HepG2 (cell line): ENCODE results near the gene SLC25A22. TPM values are rescaled to one million over a fixed set of nuclear protein-coding genes. Genes with fewer than 3 reads are reported as not detected.
A peak's percentile ranks its signal among the peaks of the same experiment; 100 is the strongest.

ENCODE experiments used
- AGO1 ChIP-seq: fragments of 200-400 bp; formaldehyde crosslinking; IDR thresholded peaks from 2 replicates; pipeline ENCODE4 v1.6.1; 2017; ENCODE audit warnings: mild to moderate bottlenecking, low read depth, low read length, moderate library complexity; ENCODE audit not compliant: poor library complexity, severe bottlenecking
- BORCS8-MEF2B ChIP-seq: sonication (generic); formaldehyde crosslinking; IDR thresholded peaks from 2 replicates; pipeline ENCODE4 v1.8.0; 2022; ENCODE audit warnings: mild to moderate bottlenecking, missing genetic modification reagents
- E2F1 ChIP-seq: sonication (generic); formaldehyde crosslinking; IDR thresholded peaks from 2 replicates; pipeline ENCODE4 v1.5.0; 2020; ENCODE audit warnings: missing genetic modification reagents
- ETS1 ChIP-seq: sonication (generic); formaldehyde crosslinking; IDR thresholded peaks from 2 replicates; pipeline ENCODE4 v1.4.0; 2020; ENCODE audit warnings: missing genetic modification reagents
- FOXK1 ChIP-seq: sonication (generic); formaldehyde crosslinking; IDR thresholded peaks from 2 replicates; pipeline ENCODE4 v1.4.0; 2020; ENCODE audit warnings: low read depth, missing genetic modification reagents, borderline replicate concordance
- GLI4 ChIP-seq: sonication (generic); formaldehyde crosslinking; IDR thresholded peaks from 2 replicates; pipeline ENCODE4 v1.5.1; 2020; ENCODE audit warnings: missing genetic modification reagents, mild to moderate bottlenecking, moderate library complexity, borderline replicate concordance
- HNRNPL ChIP-seq: fragments of 200-400 bp; formaldehyde crosslinking; IDR thresholded peaks from 2 replicates; pipeline ENCODE4 v1.6.1; 2017; ENCODE audit warnings: mild to moderate bottlenecking, low read depth, low read length
- KDM5A ChIP-seq: fragments of 200-600 bp; sonication (generic); IDR thresholded peaks from 2 replicates; pipeline ENCODE4 v1.7.0; 2018; ENCODE audit warnings: antibody characterized with exemption, mild to moderate bottlenecking, low read length, borderline replicate concordance
- MXD4 ChIP-seq: IDR thresholded peaks from 2 replicates; pipeline ENCODE4 v1.6.1; 2016; ENCODE audit warnings: mild to moderate bottlenecking, missing biosample characterization, missing genetic modification reagents
- NFYC ChIP-seq: IDR thresholded peaks from 2 replicates; pipeline ENCODE4 v1.6.1; 2016; ENCODE audit warnings: missing genetic modification reagents, missing compliant biosample characterization
- PHB2 ChIP-seq: fragments of 450-650 bp; IDR thresholded peaks from 2 replicates; pipeline ENCODE4 v1.6.1; 2018; ENCODE audit not compliant: partially characterized antibody
- SALL1 ChIP-seq: sonication (generic); formaldehyde crosslinking; IDR thresholded peaks from 2 replicates; pipeline ENCODE4 v1.8.0; 2022; ENCODE audit warnings: mild to moderate bottlenecking, missing genetic modification reagents
- SMC3 ChIP-seq: IDR thresholded peaks from 2 replicates; pipeline ENCODE4 v1.6.1; 2011; ENCODE audit warnings: low read length, improper control_type of control experiment
- ZGPAT ChIP-seq: IDR thresholded peaks from 2 replicates; pipeline ENCODE4 v1.6.1; 2016; ENCODE audit warnings: mild to moderate bottlenecking
- ZKSCAN8 ChIP-seq: IDR thresholded peaks from 2 replicates; pipeline ENCODE4 v1.6.1; 2016; ENCODE audit warnings: borderline replicate concordance, missing genetic modification reagents, missing compliant biosample characterization
- ZNF274 ChIP-seq: sonication (generic); formaldehyde crosslinking; IDR thresholded peaks from 2 replicates; pipeline ENCODE4 v1.5.1; 2020; ENCODE audit warnings: mild to moderate bottlenecking, missing genetic modification reagents
- ZNF3 ChIP-seq: IDR thresholded peaks from 2 replicates; pipeline ENCODE4 v1.7.0; 2017; ENCODE audit warnings: inconsistent platforms
- ZNF44 ChIP-seq: sonication (generic); formaldehyde crosslinking; IDR thresholded peaks from 2 replicates; pipeline ENCODE4 v1.5.1; 2020; ENCODE audit warnings: mild to moderate bottlenecking, missing genetic modification reagents
- ZNF513 ChIP-seq: sonication (generic); formaldehyde crosslinking; conservative IDR thresholded peaks from 2 replicates; pipeline ENCODE4 v1.5.0; 2020; ENCODE audit warnings: missing genetic modification reagents
- ZNF589 ChIP-seq: sonication (generic); formaldehyde crosslinking; conservative IDR thresholded peaks from 2 replicates; pipeline ENCODE4 v1.8.0; 2022; ENCODE audit warnings: mild to moderate bottlenecking, moderate library complexity, missing genetic modification reagents
- ZNF749 ChIP-seq: sonication (generic); formaldehyde crosslinking; IDR thresholded peaks from 2 replicates; pipeline ENCODE4 v1.8.0; 2022; ENCODE audit warnings: mild to moderate bottlenecking, missing genetic modification reagents, moderate library complexity, borderline replicate concordance
- ZNF773 ChIP-seq: sonication (generic); formaldehyde crosslinking; IDR thresholded peaks from 2 replicates; pipeline ENCODE4 v1.4.0; 2020; ENCODE audit warnings: missing genetic modification reagents, borderline replicate concordance
- ZNF879 ChIP-seq: sonication (generic); formaldehyde crosslinking; IDR thresholded peaks from 2 replicates; pipeline ENCODE4 v1.8.1; 2023; ENCODE audit warnings: missing genetic modification reagents
- polyA plus RNA-seq, 8 experiments: library from polyadenylated mRNA; depleted of rRNA in 3 of 8; stranded (reverse) in 7 of 8; unstranded in 1 of 8; fragments of >200 nt; fragmentation: Illumina TruSeq in 4 of 8; extraction: Trizol in 4 of 8; gene quantifications; 2 replicates each; pipeline versions ENCODE4 v1.2.1 to v1.2.3, GENCODE V29; 2011 to 2016; ENCODE audit warnings: low read depth in 4 of 8, missing spikeins in 1 of 8, mixed read lengths in 1 of 8; ENCODE audit not compliant: insufficient read depth in 1 of 8
- total RNA-seq, 5 experiments: library from RNA; depleted of rRNA; stranded (reverse); fragments of >200 nt; fragmentation: Illumina TruSeq; extraction: Trizol; gene quantifications; 2 replicates each; pipeline ENCODE4 v1.2.3, GENCODE V29; 2016; ENCODE audit warnings: low read depth in 1 of 5
- TF ChIP-seq, protein P1 (sequence below): sonication (generic); formaldehyde crosslinking; IDR thresholded peaks from 2 replicates; pipeline ENCODE4 v1.8.0; 2022; ENCODE audit warnings: mild to moderate bottlenecking, missing genetic modification reagents, moderate library complexity

Gene SLC25A22
- total and polyA plus RNA-seq, 2 of the 13 experiments (the other 11 are each of a cell fraction or from before 2014, with no cell fraction given) = 12.4 to 19.2 TPM

GRCh38 chr11:748007-748359 is 50.1 kb downstream of the SLC25A22 start (continued):
- TF ChIP-seq E2F1 = no peak
- 0 out of 2 replicates have a peak, but pooled peaks have one; percentile 8 for TF ChIP-seq KDM5A
- no peak for TF ChIP-seq ZKSCAN8 (CRISPR knock-in tag)
- no peak for TF ChIP-seq FOXK1 (CRISPR knock-in tag)
- 0 out of 2 replicates have a peak, but pooled peaks have one; percentile 35 for TF ChIP-seq ETS1
- TF ChIP-seq, protein P1, sequence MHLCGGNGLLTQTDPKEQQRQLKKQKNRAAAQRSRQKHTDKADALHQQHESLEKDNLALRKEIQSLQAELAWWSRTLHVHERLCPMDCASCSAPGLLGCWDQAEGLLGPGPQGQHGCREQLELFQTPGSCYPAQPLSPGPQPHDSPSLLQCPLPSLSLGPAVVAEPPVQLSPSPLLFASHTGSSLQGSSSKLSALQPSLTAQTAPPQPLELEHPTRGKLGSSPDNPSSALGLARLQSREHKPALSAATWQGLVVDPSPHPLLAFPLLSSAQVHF (CRISPR knock-in tag) = 0 out of 2 replicates have a peak, but pooled peaks have one; percentile 7
- no peak for TF ChIP-seq SALL1 (CRISPR knock-in tag)
- TF ChIP-seq MXD4 = 0 out of 2 replicates have a peak, but pooled peaks have one; percentile 32
- 0 out of 2 replicates have a peak, but pooled peaks have one; percentile 16 for TF ChIP-seq ZNF274 (CRISPR knock-in tag)
- 0 out of 2 replicates have a peak, but pooled peaks have one; percentile 35 for TF ChIP-seq ZNF773
- TF ChIP-seq ZNF513 (CRISPR knock-in tag) = no peak
- TF ChIP-seq ZNF44 (CRISPR knock-in tag) = 0 out of 2 replicates have a peak, but pooled peaks have one; percentile 6
- TF ChIP-seq BORCS8-MEF2B = no peak
- TF ChIP-seq ZGPAT (CRISPR knock-in tag) = 0 out of 2 replicates have a peak, but pooled peaks have one; percentile 8
- TF ChIP-seq ZNF749 = no peak
- no peak for TF ChIP-seq PHB2
- TF ChIP-seq ZNF879 (CRISPR knock-in tag) = no peak
- no peak for TF ChIP-seq NFYC (CRISPR knock-in tag)
- peak; percentile 92; the same call in 1 of the 2 replicates for TF ChIP-seq HNRNPL
- TF ChIP-seq SMC3 = no peak
- TF ChIP-seq AGO1 = peak; percentile 11
- 0 out of 2 replicates have a peak, but pooled peaks have one; percentile 6 for TF ChIP-seq ZNF589 (CRISPR knock-in tag)
- TF ChIP-seq ZNF3 (CRISPR knock-in tag) = no peak
- TF ChIP-seq GLI4 (CRISPR knock-in tag) = no peak
